Cardiac muscle cell (in vitro differentiated cells and primary cell): ENCODE data around the gene GRM3. TPM values are rescaled to one million over a fixed set of nuclear protein-coding genes. Genes with fewer than 3 reads are reported as not detected.

ENCODE experiments used
- DNase-seq, 2 donors: peaks; one replicate each; pipeline versions ENCODE4 v3.0.0 to v3.0.0-alpha.2; 2010 to 2017; ENCODE audit warnings: low read depth in 1 of 2, low spot score in 1 of 2
- H3K27ac ChIP-seq: fragments of 200-600 bp; sonication (generic); 2 replicates; pipeline ENCODE4 v1.5.1; 2016
- H3K27me3 ChIP-seq: fragments of 200-600 bp; sonication (generic); 2 replicates; pipeline ENCODE4 v1.6.0; 2016; ENCODE audit warnings: control low read depth
- H3K36me3 ChIP-seq: fragments of 200-600 bp; sonication (generic); 2 replicates; pipeline ENCODE4 v1.5.1; 2016; ENCODE audit warnings: control low read depth
- H3K4me1 ChIP-seq: fragments of 200-600 bp; sonication (generic); 2 replicates; pipeline ENCODE4 v1.8.1; 2017; ENCODE audit warnings: low read depth, mild to moderate bottlenecking, mixed run types
- H3K4me3 ChIP-seq: fragments of 200-600 bp; sonication (generic); 2 replicates; pipeline ENCODE4 v1.5.1; 2016; ENCODE audit warnings: mild to moderate bottlenecking
- H3K9me3 ChIP-seq: fragments of 200-600 bp; sonication (generic); 2 replicates; pipeline ENCODE4 v1.5.1; 2017; ENCODE audit warnings: low read depth, mild to moderate bottlenecking, control low read depth
- polyA plus RNA-seq: library from polyadenylated mRNA; unstranded; fragments of >200 nt; fragmentation: Nextera tagmentation; extraction: Ambion mirVana; gene quantifications from 2 replicates; pipeline ENCODE4 v1.2.1, GENCODE V29; 2016
- total RNA-seq: library from RNA; depleted of rRNA; stranded (reverse); fragments of >200 nt; gene quantifications from 2 replicates; pipeline ENCODE4 v1.2.3, GENCODE V29; 2016
- TF ChIP-seq, protein P1 (sequence below): IDR thresholded peaks from 2 replicates; pipeline ENCODE4 v1.5.1; 2012; ENCODE audit warnings: low read depth, mild to moderate bottlenecking, low read length

GRM3 gene
- total and polyA plus RNA-seq, 2 experiments from 2014 or later = 0.78 TPM; not detected in 1

- no peak overlapping the region for H3K4me3 ChIP-seq
- H3K36me3 ChIP-seq = no peaks in the 10 kb centered on the region
- no peaks in the 10 kb centered on the region for H3K27me3 ChIP-seq
- no peak for DNase-seq
- H3K27ac ChIP-seq = no peak overlapping the region
- no peaks in the 10 kb centered on the region for H3K9me3 ChIP-seq
- TF ChIP-seq, protein P1, sequence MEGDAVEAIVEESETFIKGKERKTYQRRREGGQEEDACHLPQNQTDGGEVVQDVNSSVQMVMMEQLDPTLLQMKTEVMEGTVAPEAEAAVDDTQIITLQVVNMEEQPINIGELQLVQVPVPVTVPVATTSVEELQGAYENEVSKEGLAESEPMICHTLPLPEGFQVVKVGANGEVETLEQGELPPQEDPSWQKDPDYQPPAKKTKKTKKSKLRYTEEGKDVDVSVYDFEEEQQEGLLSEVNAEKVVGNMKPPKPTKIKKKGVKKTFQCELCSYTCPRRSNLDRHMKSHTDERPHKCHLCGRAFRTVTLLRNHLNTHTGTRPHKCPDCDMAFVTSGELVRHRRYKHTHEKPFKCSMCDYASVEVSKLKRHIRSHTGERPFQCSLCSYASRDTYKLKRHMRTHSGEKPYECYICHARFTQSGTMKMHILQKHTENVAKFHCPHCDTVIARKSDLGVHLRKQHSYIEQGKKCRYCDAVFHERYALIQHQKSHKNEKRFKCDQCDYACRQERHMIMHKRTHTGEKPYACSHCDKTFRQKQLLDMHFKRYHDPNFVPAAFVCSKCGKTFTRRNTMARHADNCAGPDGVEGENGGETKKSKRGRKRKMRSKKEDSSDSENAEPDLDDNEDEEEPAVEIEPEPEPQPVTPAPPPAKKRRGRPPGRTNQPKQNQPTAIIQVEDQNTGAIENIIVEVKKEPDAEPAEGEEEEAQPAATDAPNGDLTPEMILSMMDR = no peak
- H3K4me1 ChIP-seq = no peaks in the 10 kb centered on the region
Observed at GRCh38 chr7:86775203-86775602, 131.5 kb downstream of the GRM3 start.

GRCh38 chr7:86776136-86776535 lies 132.4 kb downstream of the GRM3 start:
- H3K9me3 ChIP-seq = no peaks in the 10 kb centered on the region
- no peak for DNase-seq
- TF ChIP-seq, protein P1 = no peak
- H3K4me1 ChIP-seq = no peaks in the 10 kb centered on the region
- H3K4me3 ChIP-seq = no peak overlapping the region
- H3K27me3 ChIP-seq = no peaks in the 10 kb centered on the region
- no peak overlapping the region for H3K27ac ChIP-seq
- H3K36me3 ChIP-seq = no peaks in the 10 kb centered on the region

- Histone ChIP-seq H3K9me3 (no peaks in the 10 kb centered on the region), H3K4me1 (no peaks in the 10 kb centered on the region), H3K36me3 (no peaks in the 10 kb centered on the region), H3K27me3 (no peaks in the 10 kb centered on the region), H3K27ac (no peak overlapping the region), H3K4me3 (no peak overlapping the region)
- TF ChIP-seq, protein P1 = no peak
- no peak for DNase-seq
Observed at GRCh38 chr7:86778271-86778670, 134.6 kb downstream of the GRM3 start.

GRCh38 chr7:86784765-86785164 lies 141.1 kb downstream of the GRM3 start:
- no peak for DNase-seq
- H3K36me3 ChIP-seq = no peaks in the 10 kb centered on the region
- TF ChIP-seq, protein P1 = no peak
- H3K4me3 ChIP-seq = no peak overlapping the region
- no peak overlapping the region for H3K27ac ChIP-seq
- no peaks in the 10 kb centered on the region for H3K9me3 ChIP-seq
- no peaks in the 10 kb centered on the region for H3K4me1 ChIP-seq
- H3K27me3 ChIP-seq = no peaks in the 10 kb centered on the region

- no peak for DNase-seq
- H3K4me1 ChIP-seq = no peaks in the 10 kb centered on the region
- no peak overlapping the region for H3K27ac ChIP-seq
- no peak overlapping the region for H3K4me3 ChIP-seq
- no peaks in the 10 kb centered on the region for H3K27me3 ChIP-seq
- no peaks in the 10 kb centered on the region for H3K9me3 ChIP-seq
- no peaks in the 10 kb centered on the region for H3K36me3 ChIP-seq
- TF ChIP-seq, protein P1 = no peak
Observed at GRCh38 chr7:86785641-86786040, 141.9 kb downstream of the GRM3 start.

DNA sequence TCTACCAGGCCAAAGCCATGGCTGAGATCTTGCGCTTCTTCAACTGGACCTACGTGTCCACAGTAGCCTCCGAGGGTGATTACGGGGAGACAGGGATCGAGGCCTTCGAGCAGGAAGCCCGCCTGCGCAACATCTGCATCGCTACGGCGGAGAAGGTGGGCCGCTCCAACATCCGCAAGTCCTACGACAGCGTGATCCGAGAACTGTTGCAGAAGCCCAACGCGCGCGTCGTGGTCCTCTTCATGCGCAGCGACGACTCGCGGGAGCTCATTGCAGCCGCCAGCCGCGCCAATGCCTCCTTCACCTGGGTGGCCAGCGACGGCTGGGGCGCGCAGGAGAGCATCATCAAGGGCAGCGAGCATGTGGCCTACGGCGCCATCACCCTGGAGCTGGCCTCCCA lies 142.7 kb downstream of the GRM3 start:
- Histone ChIP-seq H3K36me3 (no peaks in the 10 kb centered on the region), H3K27ac (no peak overlapping the region), H3K4me3 (no peak overlapping the region), H3K27me3 (no peaks in the 10 kb centered on the region), H3K9me3 (no peaks in the 10 kb centered on the region), H3K4me1 (no peaks in the 10 kb centered on the region)
- no peak for DNase-seq
- TF ChIP-seq, protein P1 = no peak
